Neural cell (in vitro differentiated cells): ENCODE data around the gene NPAS2.

Experiments
- EP300 ChIP-seq: fragments of 450-650 bp; conservative IDR thresholded peaks from 2 replicates; pipeline ENCODE4 v1.6.1; 2014; ENCODE audit warnings: antibody characterized with exemption, mild to moderate bottlenecking, moderate library complexity; ENCODE audit not compliant: poor library complexity, severe bottlenecking
- EZH2 ChIP-seq: fragments of 200-600, 300-800 bp; shearing (Covaris generic), sonication (generic); IDR thresholded peaks from 2 replicates; pipeline ENCODE4 v1.6.1; 2014; ENCODE audit warnings: antibody characterized with exemption, low read length, borderline replicate concordance, mild to moderate bottlenecking; ENCODE audit not compliant: insufficient read depth, poor library complexity, severe bottlenecking
- MXI1 ChIP-seq: fragments of 450-650 bp; conservative IDR thresholded peaks from 2 replicates; pipeline ENCODE4 v1.6.1; 2014; ENCODE audit warnings: antibody characterized with exemption, mild to moderate bottlenecking; ENCODE audit not compliant: poor library complexity, severe bottlenecking
- POLR2AphosphoS5 ChIP-seq: IDR thresholded peaks from 2 replicates; pipeline ENCODE4 v1.6.1; 2012
- RAD21 ChIP-seq: fragments of 450-650 bp; conservative IDR thresholded peaks from 2 replicates; pipeline ENCODE4 v1.6.1; 2014; ENCODE audit warnings: antibody characterized with exemption, mild to moderate bottlenecking, moderate library complexity
- REST ChIP-seq: IDR thresholded peaks from 2 replicates; pipeline ENCODE4 v1.6.1; 2012; ENCODE audit warnings: borderline replicate concordance
- SMC3 ChIP-seq: fragments of 450-650 bp; conservative IDR thresholded peaks from 2 replicates; pipeline ENCODE4 v1.6.1; 2014; ENCODE audit warnings: antibody characterized with exemption, mild to moderate bottlenecking, moderate library complexity; ENCODE audit not compliant: poor library complexity
- TAF1 ChIP-seq: IDR thresholded peaks from 2 replicates; pipeline ENCODE4 v1.6.1; 2012; ENCODE audit warnings: low read depth
- TF ChIP-seq, protein P1 (sequence below): fragments of 450-650 bp; IDR thresholded peaks from 2 replicates; pipeline ENCODE4 v1.5.1; 2014; ENCODE audit warnings: antibody characterized with exemption, mild to moderate bottlenecking, moderate library complexity; ENCODE audit not compliant: poor library complexity, severe bottlenecking

- TF ChIP-seq EZH2: no peak
- TF ChIP-seq, protein P1, sequence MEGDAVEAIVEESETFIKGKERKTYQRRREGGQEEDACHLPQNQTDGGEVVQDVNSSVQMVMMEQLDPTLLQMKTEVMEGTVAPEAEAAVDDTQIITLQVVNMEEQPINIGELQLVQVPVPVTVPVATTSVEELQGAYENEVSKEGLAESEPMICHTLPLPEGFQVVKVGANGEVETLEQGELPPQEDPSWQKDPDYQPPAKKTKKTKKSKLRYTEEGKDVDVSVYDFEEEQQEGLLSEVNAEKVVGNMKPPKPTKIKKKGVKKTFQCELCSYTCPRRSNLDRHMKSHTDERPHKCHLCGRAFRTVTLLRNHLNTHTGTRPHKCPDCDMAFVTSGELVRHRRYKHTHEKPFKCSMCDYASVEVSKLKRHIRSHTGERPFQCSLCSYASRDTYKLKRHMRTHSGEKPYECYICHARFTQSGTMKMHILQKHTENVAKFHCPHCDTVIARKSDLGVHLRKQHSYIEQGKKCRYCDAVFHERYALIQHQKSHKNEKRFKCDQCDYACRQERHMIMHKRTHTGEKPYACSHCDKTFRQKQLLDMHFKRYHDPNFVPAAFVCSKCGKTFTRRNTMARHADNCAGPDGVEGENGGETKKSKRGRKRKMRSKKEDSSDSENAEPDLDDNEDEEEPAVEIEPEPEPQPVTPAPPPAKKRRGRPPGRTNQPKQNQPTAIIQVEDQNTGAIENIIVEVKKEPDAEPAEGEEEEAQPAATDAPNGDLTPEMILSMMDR: no peak
- TF ChIP-seq POLR2AphosphoS5: no peak
- TF ChIP-seq REST: no peak
- TF ChIP-seq TAF1: no peak
- no peak for TF ChIP-seq EP300
- TF ChIP-seq RAD21: no peak
- TF ChIP-seq SMC3: no peak
- no peak for TF ChIP-seq MXI1
These were observed 199.0 kb downstream of the NPAS2 start for GRCh38 chr2:101018934-101019333.
